ENCODE data around the gene RGS3.

The RGS3 gene

DNA sequence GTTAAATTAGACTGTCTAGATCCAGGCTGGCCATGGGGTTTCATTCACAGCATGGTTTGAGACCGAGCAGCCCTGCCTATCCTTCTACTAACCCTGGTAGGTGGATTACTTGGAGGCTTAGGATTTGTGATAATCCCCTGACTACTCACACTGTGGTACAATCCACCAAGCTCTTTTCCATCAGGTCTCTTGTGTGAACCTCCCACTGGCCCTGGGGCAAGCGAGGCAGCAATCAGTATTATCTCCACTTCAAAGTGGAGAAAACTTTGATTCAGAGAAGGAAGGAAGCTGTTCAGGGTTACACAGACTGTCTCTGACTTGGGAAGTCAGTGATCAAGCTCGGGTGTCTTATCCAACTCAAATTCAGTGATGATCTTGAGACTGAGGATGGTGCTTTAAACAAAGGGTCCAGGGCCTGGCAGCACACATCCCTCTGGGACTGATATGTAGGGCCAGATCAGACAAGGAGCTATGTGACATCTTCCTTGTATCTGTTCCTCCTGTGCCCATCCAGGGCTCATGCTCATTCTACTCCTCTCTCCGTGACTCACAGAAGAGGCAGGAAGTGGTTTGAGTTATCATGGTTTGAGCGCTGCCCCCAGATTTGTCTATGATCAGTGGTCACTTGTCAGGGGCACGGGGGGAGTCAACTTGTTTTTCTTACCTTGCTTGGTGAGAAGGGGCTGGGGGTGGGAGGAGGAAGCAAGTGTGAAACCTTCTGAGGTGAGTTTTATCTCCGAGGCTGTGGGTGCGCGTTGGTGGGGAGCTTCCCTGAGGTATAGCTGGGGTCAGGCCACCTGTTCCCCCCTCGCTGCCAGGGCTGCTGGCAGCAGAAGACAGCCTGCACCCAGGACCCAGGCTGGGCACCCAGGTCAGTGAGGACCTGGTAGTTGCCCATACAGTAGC is 48.6 kb downstream of the RGS3 start:
- peak; percentile 81 for ATAC-seq
- peak; percentile 88 for DNase-seq

DNA sequence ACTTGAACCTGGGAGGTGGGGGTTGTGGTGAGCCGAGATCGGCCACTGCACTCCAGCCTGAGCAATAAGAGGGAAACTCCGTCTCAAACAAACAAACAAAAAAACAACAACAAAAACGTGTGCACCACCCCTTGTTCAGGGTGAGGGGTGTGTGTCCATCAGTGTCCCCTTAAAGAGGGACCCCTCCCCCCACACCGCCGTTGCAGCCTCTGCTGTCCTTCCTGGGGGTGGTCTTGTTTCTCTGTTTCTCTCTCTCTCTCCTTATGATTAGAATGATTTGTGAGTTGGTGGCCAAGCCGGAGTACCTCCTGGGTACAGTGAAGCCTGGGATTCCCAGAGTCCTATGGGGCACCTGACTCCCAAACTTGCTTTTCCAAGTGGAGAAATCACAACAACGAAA is 49.6 kb downstream of the RGS3 start:
- no peak for ATAC-seq
- no peak for DNase-seq

DNA sequence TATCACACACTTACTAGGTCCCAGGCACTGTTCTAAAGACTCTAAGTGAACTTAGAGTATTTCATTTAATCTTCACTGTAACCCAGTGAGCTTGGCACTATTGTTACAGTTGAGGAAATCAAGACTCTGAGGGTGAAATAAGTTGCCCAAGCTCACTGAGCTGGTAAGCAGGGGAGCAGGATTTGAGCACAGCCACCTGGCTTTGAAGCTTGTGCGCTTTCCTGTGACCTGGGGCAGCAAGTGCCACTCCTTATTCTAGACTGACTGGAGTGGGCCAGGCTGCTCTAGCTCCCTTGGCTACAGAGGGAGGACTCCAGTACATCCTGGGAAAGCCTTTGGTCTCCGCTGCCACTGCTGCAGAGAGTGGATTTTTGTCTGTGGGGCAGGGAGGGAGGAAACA is 50.0 kb downstream of the RGS3 start:
- ATAC-seq (no peak), DNase-seq (no peak)

DNA sequence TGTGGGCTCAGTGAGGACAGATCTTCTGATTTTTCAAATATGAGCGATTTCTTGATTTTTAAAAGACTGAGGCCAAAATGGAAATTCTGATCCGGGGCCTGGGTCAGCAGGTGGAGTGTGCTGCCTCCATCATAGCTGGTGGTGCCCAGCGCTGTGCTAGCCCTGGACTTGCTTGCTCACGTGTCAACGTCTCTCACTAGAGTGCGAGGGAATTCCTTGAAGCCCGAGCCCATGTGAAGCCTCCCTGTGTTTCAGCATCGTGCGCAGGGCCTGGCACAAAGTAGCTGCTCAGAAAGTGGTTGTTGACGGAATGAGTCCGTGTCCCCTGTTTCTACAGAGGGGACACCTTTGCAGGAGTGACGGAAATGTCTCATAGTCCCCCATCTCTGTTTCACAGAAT is 50.5 kb downstream of the RGS3 start:
- DNase-seq (no peak), ATAC-seq (no peak)

DNA sequence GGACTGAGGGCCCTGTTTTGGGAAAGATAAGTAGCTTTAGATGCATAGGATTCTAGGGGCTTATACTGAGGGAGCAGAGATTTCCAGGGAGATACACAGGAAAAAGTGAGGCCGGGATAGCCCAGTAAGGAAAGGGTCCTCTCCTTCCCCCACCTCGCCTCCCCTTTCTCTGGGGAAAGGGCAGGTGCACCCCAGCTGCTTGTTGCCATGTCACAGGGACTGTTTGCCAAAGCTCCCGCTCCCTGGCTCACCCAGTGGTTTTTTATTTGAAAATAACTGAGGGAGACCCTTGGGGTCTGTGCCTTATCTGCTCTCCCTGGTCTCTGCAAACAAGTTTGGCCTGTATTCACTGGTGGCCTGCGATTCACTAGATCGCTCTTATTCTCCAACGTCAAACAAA is 51.2 kb downstream of the RGS3 start:
- no peak for ATAC-seq
- DNase-seq, result no peak

DNA sequence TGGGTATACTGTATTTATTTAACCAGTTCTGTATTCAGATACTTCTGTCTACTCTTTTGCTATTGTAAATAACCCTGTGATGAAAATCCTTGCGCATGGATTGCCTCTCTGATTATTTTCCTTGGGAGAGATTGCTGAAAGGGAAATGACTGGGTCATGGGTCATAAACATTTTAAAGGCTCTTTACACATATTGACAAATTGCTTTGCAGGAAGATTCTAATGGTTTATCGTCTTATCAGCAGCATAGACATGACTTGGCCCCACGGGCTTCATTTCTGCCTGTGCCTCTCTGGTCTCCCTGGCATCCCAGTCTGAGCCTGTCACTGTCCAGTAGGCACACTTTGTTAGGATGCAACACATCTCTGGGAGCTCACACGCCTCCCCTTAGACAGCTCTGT is 52.3 kb downstream of the RGS3 start:
- DNase-seq (no peak), ATAC-seq (no peak)

DNA sequence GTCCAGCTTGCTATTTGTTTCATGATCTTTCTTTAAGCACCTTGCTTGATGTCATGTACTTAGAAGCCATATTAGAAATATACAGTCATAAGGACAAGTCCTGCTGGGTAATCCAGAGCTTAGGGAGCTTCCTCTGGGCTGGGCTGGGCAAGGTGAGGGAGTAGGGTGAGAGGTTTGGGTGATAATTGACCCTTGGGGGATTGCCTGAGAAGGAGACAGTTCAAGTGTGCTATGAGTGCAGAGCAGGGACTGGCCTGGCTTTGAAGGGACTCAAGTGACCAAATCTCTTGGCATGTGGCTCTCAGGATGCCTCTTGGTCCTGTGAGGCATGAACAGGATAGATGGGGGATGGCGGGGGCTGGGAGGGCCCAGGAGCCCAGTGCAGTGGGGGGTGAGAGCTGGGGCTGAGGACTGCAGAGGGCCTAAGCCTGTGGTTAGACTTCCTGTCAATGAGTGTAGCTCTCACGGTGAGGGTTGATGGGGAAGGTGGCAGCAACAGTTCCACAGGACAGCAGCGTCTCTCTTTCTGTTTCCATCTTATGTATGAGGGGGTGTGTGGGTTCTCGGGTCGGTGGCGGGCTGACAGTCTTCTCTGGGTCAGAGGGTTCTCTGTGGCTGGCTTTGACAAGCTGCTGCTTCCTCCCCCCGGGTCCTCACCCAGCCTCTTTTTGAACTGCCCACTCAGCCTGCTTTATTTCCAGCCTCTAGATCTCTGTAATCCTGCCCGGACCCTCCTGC is 53.5 kb downstream of the RGS3 start:
- peak; percentile 83 for ATAC-seq
- DNase-seq, result peak; percentile 82

DNA sequence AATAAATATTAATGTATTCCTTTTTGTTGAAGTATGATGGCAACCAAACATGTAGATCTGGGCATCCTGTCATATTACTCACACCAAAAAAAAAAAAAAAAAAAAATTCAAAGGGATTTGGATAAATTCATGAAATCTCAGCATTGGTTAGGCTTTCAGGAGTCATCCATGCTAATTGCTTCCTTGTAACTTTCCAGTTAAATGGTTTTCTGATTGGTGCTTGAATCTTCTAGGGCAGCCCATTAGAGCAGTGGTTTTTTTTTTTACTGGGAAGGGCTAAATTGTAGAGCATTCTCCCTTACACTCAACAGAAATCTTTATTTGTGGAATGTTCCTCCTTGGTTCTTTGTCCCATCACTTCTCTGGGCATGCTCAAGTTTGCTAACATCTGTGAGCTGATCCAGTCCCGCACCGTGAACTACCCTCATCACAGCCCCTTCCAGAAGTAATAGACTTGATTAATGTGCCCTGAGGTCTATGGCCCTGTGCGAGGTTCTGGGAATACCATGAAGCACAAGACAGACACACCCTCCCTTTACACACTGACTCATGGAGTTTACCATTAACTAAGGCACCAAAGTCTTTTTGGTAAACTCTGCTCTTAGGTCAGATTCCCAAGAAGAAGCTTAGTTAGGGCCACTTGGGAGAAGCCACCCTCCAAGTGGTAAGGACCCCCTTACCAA is 56.0 kb downstream of the RGS3 start:
- DNase-seq, result no peak
- no peak for ATAC-seq

DNA sequence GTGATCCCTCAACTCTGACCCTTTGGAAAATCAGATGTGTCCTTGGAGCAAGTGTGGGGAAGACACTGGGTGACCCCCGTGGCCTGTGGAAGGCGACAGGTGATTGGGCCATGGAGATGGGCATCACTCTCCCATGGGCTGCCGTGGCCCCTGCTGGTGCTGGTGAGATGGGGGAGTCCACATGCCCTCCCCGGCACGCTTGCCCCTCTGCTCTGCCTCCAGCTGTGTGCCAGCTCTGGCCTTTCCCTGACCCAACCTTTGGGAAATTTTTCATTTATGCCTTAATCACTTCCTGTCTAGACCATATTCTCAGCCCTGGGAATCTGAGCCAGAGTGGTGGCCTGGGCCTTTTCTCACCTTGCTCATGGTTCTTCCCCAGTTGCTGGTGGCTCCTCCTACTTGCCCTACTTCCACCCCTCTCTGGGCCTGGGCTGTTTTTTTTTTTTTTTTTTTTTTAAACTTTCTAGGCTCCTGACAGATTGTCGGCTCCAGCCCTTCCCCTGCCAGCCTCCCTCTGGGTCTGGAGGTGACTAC is 56.6 kb downstream of the RGS3 start:
- ATAC-seq (peak; percentile 38), DNase-seq (peak; percentile 67)

DNA sequence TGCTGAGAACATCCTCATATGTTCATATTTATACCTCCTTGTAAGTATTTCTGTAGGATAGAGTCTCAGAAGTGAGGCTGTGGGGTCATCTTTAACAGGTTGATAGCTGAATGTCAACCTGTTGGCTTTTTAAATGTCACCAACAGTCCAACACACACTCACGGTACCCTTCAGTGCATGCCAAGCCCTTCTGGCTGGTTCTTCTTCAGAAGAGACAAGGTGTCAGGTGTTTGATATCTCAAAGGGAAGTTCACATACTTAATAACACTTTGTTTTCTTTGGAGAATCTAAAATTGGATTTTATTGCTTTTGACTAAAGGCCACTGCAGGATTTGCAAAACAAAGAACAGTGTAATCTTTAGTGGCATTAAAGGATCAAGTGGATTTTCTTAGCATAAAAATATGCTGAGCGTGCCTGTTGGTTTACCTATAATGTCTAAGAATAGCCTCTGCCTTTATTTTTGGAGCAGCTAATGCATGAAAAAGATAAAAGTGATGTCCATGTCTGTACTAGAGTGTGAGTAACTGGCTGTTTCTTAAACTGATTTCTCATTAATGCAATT is 58.2 kb downstream of the RGS3 start:
- DNase-seq (no peak), ATAC-seq (no peak)

DNA sequence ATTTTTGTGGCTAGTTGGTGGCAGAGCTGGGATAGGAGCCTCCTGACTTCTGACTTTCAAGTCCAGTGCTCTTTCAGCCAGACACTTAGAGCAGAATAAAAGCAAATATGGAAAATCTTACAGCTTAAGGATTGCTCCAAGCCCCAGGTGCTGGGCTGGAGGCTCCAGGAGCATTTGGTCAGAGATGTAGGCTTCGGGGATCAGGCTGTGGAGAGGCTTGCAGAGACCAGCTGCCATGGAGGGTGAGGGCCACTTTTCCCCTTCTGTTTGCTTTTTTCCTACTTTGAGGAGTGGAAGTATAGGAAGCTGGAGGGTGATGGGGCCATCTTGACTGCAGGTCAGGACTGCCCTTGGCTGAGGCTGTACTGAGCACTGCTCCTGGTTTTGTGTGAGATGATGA is 58.9 kb downstream of the RGS3 start:
- ATAC-seq, result no peak
- no peak for DNase-seq

DNA sequence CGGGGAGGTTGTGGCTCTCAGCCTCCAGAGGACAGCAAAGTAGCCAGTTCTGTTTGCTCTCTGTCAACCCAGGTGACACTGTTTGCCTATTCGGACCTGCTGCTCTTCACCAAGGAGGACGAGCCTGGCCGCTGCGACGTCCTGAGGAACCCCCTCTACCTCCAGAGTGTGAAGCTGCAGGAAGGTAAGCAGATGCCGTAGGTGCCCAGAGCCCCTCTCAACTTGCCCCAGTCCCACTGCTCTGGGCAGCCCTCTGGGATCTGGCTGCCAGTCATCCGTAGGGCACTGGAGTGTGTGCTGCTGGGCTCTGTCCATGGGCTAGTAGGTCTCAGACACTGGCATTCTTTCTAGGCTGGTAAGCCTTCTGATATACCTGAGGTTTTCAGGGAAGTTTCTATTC is 59.3 kb downstream of the RGS3 start:
- ATAC-seq (no peak), DNase-seq (no peak)

DNA sequence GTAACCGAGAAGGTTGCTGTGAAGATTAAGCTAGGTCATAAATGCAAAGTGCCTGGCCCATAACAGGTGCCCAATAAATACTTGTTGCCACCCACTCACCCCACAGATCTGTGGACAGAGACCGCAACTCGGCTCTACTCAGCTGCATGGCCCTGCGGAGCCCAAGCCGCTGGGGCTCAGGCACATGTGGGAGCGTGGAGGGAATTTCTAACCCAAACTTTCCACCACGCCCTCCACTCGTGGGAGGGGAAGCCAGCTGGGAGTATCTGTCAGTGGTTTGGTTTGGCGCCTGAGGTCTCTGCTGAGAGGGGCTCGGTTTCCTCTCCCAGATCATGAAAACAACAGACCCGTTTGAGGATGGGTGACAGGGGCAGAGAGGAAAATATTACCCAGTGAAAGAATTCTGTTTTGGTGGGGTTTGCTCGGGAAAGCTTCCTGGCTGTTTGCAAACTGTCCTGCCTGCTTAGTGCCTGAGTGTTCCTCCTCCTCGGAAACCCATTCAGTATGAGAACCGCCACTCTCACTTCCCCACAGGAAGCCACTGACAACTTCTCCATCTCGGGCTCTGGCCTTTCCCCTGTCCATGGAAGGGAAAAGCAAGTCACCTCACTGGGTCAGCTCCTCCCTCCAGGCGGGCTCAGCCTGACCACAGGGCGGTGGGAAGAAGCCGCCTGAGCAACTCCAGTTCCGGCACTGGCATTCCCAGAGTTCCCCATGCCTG is 60.1 kb downstream of the RGS3 start:
- peak; percentile 91 for DNase-seq
- ATAC-seq, result peak; percentile 83

DNA sequence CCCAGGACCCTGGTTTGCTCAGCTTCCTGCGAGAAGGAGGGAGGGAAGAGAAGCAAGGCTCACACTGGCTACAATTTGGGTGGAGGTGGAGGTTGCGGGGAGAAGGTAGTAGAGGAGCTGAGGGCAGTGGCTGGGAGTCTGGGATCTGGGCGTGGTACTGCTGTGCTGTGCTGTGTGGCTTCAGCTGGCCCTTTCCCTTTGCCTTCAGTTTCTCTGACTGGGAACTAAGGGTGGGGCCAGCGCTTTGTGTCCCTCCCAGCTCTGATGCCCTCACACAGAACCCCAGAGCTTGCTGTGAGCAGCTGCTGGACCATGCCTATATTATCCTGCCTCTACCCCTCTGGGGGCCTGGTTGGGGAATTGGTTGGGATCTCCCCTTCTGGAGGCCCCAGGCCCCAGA is 60.9 kb downstream of the RGS3 start:
- ATAC-seq, result no peak
- no peak for DNase-seq

DNA sequence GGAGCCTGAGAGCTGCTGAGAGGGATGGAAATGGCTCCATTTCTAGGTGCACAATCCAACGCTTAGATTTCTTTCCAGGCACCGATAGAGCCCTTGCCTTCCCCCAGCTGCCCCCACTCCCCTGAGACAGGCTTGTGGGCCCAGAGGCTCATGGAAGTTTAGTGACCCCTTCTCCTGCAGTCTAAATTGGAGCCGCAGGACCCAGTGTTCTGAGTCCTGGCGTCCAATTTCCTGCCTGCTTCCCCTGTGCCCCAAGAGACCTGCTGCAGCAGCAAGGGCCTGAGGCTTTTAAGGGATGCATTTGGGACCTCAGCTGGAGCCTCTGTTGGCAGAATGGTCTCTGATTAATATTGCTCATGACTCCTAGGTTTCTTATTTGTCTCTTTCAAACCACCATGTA is 61.7 kb downstream of the RGS3 start:
- DNase-seq (no peak), ATAC-seq (no peak)

DNA sequence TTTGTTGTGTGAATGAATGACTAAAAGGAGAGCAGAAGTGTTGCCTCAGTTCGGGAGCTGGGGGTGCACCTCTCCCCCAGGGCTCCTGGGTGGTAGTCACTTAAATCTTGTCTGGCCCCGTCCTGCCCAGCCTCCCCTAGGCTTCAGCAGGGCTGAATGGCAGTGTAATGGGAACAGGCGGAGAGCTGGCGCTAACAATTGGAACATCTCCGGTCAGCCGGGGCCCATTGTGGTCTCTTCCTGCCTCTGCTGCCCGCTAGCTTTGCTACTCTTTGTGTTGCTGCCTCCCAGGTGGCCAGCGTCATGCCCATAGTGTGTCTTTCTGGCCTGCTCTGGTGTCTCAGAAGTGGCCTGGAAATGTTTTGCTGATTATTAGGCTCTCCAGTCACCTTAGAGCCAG is 62.3 kb downstream of the RGS3 start:
- ATAC-seq (no peak), DNase-seq (no peak)

DNA sequence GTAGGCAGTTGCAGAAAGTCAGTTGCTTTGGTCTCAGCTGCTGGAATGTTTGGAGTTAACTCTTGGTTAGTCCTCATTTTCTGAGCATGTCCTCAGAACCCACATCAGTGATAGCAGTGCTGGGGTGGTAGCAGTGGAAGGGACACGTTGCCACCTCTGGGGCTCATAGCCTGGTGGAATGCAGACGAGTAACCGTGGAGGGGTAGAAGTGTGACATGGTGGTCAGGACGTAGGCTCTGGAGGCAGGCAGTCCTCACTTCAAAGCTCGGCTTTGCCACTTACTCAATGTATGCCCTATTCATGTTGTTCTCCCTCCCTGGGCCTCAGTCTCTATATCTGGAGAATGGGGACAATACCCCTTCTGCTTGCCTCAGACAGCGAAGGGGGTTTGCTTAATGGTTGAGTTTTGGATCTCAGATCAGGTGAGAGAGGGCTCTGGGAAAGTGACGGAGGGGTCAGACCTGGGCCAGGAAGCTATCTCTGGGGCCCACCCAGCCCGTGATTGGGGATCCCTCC is 62.8 kb downstream of the RGS3 start:
- DNase-seq (no peak), ATAC-seq (no peak)

DNA sequence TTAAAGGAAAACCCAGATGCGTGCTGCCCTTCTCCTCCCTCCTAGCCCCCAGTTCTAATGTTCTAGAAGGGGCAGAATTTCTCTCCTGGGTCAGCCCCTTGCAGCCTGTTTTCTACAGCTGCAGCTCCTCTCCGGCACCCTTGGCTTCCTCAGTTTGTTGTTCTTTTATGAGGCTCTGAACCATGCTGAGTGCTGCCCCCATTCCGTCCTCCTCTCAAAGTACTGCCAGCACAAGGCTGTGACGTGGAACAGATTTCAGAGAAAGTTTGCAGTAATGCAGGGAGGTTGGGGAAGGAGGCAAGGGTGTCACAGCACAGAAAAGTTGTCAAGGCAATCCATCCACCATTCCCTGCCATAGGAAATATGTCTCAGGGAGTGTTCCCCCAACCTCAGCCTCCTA is 63.3 kb downstream of the RGS3 start:
- ATAC-seq (no peak), DNase-seq (no peak)

DNA sequence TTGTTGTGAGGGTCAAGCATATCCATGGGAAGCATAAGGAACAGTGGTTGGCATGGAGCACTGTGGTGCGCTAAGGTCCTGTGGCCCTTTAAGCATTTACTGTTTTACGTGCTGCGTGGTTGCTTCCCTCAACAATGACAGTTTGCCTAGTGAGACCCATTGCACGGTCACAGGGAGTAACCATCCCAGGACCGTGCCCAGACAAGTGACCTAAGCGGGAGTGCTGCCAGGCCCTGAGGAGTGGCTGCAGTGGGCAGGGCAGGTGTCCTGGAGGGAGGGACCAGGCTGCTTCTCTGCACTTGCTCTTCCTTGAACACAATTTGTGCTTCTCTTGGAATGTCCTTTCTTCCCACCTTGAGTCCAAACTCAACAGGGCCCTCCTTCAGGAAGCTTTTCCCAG is 64.6 kb downstream of the RGS3 start:
- no peak for ATAC-seq
- no peak for DNase-seq

DNA sequence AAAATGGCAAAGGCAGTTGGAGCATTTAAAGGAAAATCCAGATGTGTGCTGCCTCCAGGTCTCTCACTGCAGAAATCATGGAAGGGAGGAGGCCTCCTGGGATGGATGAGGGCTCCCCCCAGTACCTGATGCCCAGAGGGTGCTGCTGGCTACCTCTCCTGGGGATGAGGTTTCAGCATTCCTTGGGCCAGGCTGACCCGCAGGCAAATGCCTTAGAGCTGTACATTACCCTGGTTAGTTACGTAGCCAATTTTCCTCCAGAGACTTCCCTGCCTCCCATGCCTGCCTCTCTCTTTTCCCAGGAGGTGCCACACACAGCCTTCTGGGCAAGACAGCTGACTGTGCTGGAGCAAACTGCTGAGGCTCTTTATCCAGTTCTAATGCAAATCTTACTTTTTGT is 65.3 kb downstream of the RGS3 start:
- no peak for ATAC-seq

DNA sequence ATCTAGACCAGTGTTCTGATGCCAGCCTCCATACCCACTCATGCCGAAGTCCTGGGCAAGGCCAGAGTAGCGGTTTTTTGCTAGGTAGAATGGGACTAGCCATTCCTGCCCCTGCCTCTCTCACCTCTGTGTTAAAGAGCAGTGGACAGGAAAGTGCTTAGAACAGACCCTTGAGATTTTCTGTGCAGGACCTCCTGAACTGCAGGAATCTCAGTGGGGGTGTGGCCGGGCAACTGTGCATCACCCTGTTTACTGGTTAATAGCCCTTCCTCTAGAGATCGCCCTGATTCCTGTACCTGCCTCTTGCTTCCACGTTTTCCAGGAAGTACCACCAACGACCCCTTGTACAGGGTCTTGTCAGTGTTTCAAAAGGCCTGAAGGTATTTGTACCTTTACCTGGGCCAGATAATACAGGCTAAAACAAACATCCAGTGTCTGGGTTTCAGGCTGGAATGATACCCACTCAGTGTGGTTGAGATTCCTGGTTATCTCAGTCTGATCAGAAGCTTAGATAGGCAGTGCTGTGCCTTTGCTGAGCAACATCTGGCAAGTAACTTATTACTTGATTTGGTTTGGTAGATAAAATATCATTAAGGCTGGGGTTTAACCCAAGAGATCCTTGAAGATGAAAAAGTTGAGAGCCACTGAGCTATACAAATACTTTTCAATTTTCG is 65.9 kb downstream of the RGS3 start:
- DNase-seq (no peak), ATAC-seq (no peak)

More for the DNA sequence above, 65.3 kb downstream of the RGS3 start:
- DNase-seq, result no peak

Measured in stimulated activated naive CD8-positive, alpha-beta T cell treated with anti-CD3 and anti-CD28 coated beads, Interleukin-15, Interleukin-2, amounts not matched to agents 100 U/mL and 50 U/mL, for 24 hours (primary cell).